T-cell (primary cell): ENCODE results near the gene OR6M1. TPM values are rescaled to one million over a fixed set of nuclear protein-coding genes. Genes with fewer than 3 reads are reported as not detected.

Experiments used
- ATAC-seq, 4 experiments: fragments of 200-7000 bp in 3 of 4; fragments of 150-1000 bp in 1 of 4; cut with Tn5 transposase; replicated peaks in 1 of 4; 1 replicate in 3 of 4; 2 replicates in 1 of 4; pipeline ENCODE4 v1.10.0; 2021; ENCODE audit warnings: moderate library complexity in 3 of 4, mild to moderate bottlenecking in 2 of 4, moderate number of reproducible peaks in 1 of 4
- CTCF ChIA-PET, 2 donors: fragments of 300-600 bp; sonication (Branson Sonifier 250); formaldehyde crosslinking; loops; one replicate each; lab custom pipeline; 2022; ENCODE audit warnings: antibody characterized with exemption in 2 of 2; lab: Charles Lee
- POLR2A ChIA-PET, 2 donors: fragments of 300-600 bp; sonication (Branson Sonifier 250); formaldehyde crosslinking; loops; one replicate each; lab custom pipeline; 2022; ENCODE audit warnings: antibody characterized with exemption in 2 of 2; lab: Charles Lee
- DNase-seq, 35 experiments: peaks; one replicate each; pipeline versions ENCODE4 v3.0.0 to v3.0.0-alpha.2; 2013 to 2023
- H3K27ac ChIP-seq: one replicate; pipeline ENCODE4 v1.5.1; 2013; ENCODE audit warnings: low read length
- H3K27me3 ChIP-seq, 2 experiments: replicated peaks in 1 of 2; 1 replicate in 1 of 2; 2 replicates in 1 of 2; pipeline versions ENCODE4 v1.6.1 to v1.7.0; 2013; ENCODE audit warnings: low read length in 1 of 2, mixed read lengths in 1 of 2; ENCODE audit not compliant: control insufficient read depth in 2 of 2, insufficient read depth in 2 of 2; ENCODE audit errors: extremely low read depth in 1 of 2
- H3K36me3 ChIP-seq, 2 donors: 1 replicate in 1 of 2; 2 replicates in 1 of 2; pipeline versions ENCODE4 v1.6.1 to v1.7.0; 2013; ENCODE audit warnings: low read length in 1 of 2; ENCODE audit not compliant: control insufficient read depth in 2 of 2, insufficient read depth in 1 of 2; ENCODE audit errors: extremely low read depth in 1 of 2
- H3K4me1 ChIP-seq, 2 experiments: 1 replicate in 1 of 2; 2 replicates in 1 of 2; pipeline versions ENCODE4 v1.6.1 to v1.7.0; 2013; ENCODE audit warnings: low read length in 2 of 2, mixed read lengths in 1 of 2; ENCODE audit not compliant: insufficient read depth in 2 of 2, control insufficient read depth in 1 of 2; ENCODE audit errors: extremely low read depth in 1 of 2
- H3K4me3 ChIP-seq, 2 donors: 1 replicate in 1 of 2; 2 replicates in 1 of 2; pipeline versions ENCODE4 v1.5.1 to v1.7.0; 2013; ENCODE audit warnings: mild to moderate bottlenecking in 2 of 2, low read length in 1 of 2, moderate library complexity in 1 of 2; ENCODE audit not compliant: control insufficient read depth in 1 of 2; ENCODE audit errors: extremely low read depth in 1 of 2
- H3K9me3 ChIP-seq: 2 replicates; pipeline ENCODE4 v1.7.0; 2013
- H3K27ac Mint-ChIP-seq, 2 donors: one replicate each; pipeline ENCODE4 v1.8.0; 2020 to 2021; ENCODE audit warnings: mild to moderate bottlenecking in 2 of 2, mixed read lengths in 2 of 2
- H3K27me3 Mint-ChIP-seq, 2 donors: one replicate each; pipeline ENCODE4 v1.8.0; 2021 to 2022; ENCODE audit warnings: mixed read lengths in 2 of 2
- H3K36me3 Mint-ChIP-seq: one replicate; pipeline ENCODE4 v1.8.0; 2021; ENCODE audit warnings: mixed read lengths
- H3K4me1 Mint-ChIP-seq, 3 donors: one replicate each; pipeline ENCODE4 v1.8.0; 2020 to 2022; ENCODE audit warnings: mixed read lengths in 3 of 3, mild to moderate bottlenecking in 1 of 3
- H3K4me3 Mint-ChIP-seq, 3 donors: one replicate each; pipeline ENCODE4 v1.8.0; 2020 to 2022; ENCODE audit warnings: mild to moderate bottlenecking in 3 of 3, mixed read lengths in 3 of 3, moderate library complexity in 3 of 3
- H3K9me3 Mint-ChIP-seq, 3 donors: one replicate each; pipeline ENCODE4 v1.8.0; 2020 to 2022; ENCODE audit warnings: mixed read lengths in 3 of 3
- WGBS: methylation state at CpG from one replicate; pipeline ENCODE4 v1.1.5; 2013; ENCODE audit warnings: missing lambda C conversion rate; ENCODE audit not compliant: insufficient coverage; 5-methylcytosine and 5-hydroxymethylcytosine counted together
- total RNA-seq, 35 experiments: library from RNA in 6 of 35; stranded (reverse) in 6 of 35; fragments of 120-200 nt in 1 of 35; gene quantifications; one replicate each; pipeline versions ENCODE4 v1.2.1 to v1.2.4 and lab custom pipeline; 2013 to 2026

The OR6M1 gene
- total RNA-seq, 5 donors from 2014 or later (not counting 1 experiment from before 2014, with no cell fraction given), result not detected

DNA sequence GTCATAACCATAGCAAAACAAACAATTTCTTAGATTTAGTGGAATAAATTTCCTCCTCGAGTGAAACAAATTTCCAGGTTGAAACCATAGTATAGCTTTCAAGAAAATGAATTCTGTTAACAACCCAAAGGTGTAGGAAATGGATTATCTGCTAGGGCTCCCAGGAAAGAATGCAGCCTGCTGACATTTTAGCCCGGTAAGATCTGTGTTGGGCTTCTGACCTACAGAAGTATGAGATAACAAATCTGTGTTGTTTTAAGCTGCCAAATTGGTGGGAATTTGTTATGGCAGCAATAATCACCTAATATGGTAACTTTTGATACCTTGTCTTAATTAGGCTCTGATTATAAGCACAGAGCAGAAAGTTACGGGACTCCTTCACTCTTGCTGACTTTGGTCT, 32.0 kb upstream of the OR6M1 start:
- Mint-ChIP-seq H3K9me3 (no peaks in the 10 kb centered on the region), H3K27me3 (peaks cover 5 to 11% of the 10 kb centered on the region in 2 donors), H3K4me1 (no peaks in the 10 kb centered on the region), H3K4me3 (no peak overlapping the region), H3K36me3 (no peaks in the 10 kb centered on the region), H3K27ac (no peak overlapping the region)
- no peaks in the 10 kb centered on the region for H3K4me1 ChIP-seq
- no peaks in the 10 kb centered on the region for H3K27me3 ChIP-seq
- ChIA-PET CTCF (no interaction called here), POLR2A (no interaction called here)
- WGBS, result 84% methylated on average over 2 of the region's 3 CpGs
- no peak overlapping the region for H3K27ac ChIP-seq
- no peaks in the 10 kb centered on the region for H3K9me3 ChIP-seq
- ATAC-seq (no peak), DNase-seq (no peak)
- no peaks in the 10 kb centered on the region for H3K36me3 ChIP-seq
- no peak overlapping the region for H3K4me3 ChIP-seq

DNA sequence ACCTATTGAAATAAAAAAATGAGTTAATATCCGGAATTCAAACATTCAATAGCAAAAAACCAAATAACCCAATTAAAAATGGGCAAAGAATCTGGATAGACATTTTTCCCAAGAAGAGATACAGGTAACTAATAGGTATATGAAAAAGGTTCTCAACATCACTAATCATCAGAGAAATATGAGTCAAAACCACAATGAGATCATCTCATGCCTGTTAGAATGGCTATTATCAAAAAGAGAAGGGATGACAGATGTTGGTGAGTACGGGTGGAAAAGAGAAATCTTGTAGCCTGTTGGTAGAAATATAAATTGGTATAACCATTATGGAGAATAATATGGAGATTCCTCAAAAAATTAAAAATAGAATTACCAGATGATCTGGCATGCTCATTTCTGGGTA, 26.9 kb upstream of the OR6M1 start:
- H3K27me3 ChIP-seq, result peaks cover 0 to 8% of the 10 kb centered on the region in 2 experiments
- no peak for ATAC-seq
- H3K27ac ChIP-seq, result no peak overlapping the region
- Mint-ChIP-seq H3K36me3 (no peaks in the 10 kb centered on the region), H3K27me3 (peaks cover 9 to 35% of the 10 kb centered on the region in 2 donors), H3K27ac (no peak overlapping the region), H3K4me3 (no peak overlapping the region), H3K4me1 (no peaks in the 10 kb centered on the region), H3K9me3 (peaks cover 0 to 4% (median 0%) of the 10 kb centered on the region in 3 donors)
- H3K4me1 ChIP-seq, result no peaks in the 10 kb centered on the region
- H3K4me3 ChIP-seq, result no peak overlapping the region
- no peaks in the 10 kb centered on the region for H3K36me3 ChIP-seq
- WGBS, result no CpG with 5 or more reads among the region's 2 CpGs
- POLR2A ChIA-PET, result no interaction called here
- no peak for DNase-seq
- H3K9me3 ChIP-seq, result no peaks in the 10 kb centered on the region
- CTCF ChIA-PET, result no interaction called here

DNA sequence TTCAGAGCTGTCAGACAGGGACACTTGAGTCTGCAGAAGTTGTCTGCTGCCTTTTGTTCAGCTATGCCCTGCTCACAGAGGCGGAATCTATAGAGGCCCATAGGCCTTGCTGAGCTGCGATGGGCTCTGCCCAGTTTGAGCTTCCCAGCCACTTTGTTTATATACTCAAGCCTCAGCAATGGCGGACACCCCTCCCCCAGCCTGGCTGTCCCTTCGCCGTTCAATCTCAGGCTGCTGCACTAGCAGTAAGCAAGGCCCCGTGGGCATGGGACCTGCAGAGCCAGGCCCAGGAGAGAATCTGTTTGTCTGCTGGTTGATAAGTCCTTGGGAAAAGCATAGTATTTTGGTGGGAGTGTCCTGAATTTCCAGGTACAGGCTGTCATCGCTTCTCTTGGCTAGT, 23.6 kb upstream of the OR6M1 start:
- DNase-seq (no peak), ATAC-seq (no peak)
- Histone ChIP-seq H3K4me3 (no peak overlapping the region), H3K36me3 (no peaks in the 10 kb centered on the region), H3K4me1 (no peaks in the 10 kb centered on the region), H3K27me3 (peaks cover 0 to 8% of the 10 kb centered on the region in 2 experiments), H3K9me3 (no peaks in the 10 kb centered on the region), H3K27ac (no peak overlapping the region)
- Mint-ChIP-seq H3K27ac (no peak overlapping the region), H3K4me1 (no peaks in the 10 kb centered on the region), H3K36me3 (no peaks in the 10 kb centered on the region), H3K4me3 (no peak overlapping the region), H3K27me3 (peaks cover 19 to 29% of the 10 kb centered on the region in 2 donors), H3K9me3 (peaks cover 0 to 4% (median 1%) of the 10 kb centered on the region in 3 donors)
- ChIA-PET CTCF (no interaction called here), POLR2A (no interaction called here)
- WGBS, result 88% methylated on average over 6 of the region's 7 CpGs

DNA sequence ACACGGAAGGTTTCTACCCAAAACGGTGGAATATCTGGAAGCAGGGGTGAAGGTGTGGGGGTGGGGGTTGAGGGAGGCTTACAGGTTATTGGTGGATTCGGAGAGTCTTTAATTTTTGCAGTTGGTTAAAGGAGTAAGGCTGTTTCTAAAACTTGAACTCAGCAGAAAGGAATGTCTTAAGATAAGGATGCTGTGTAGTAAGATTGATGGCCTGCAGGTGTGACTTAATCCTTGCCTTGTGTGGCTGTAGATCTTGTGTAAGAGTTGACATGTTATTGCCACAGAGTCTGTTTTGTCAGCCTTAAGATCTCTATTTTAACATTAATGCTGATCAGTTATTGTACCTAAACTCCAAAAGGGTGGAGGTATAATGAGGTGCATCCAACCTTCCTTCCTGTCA, 16.4 kb upstream of the OR6M1 start:
- peaks cover 0 to 3% (median 0%) of the 10 kb centered on the region in 3 donors for H3K9me3 Mint-ChIP-seq
- peak overlapping the region in 1 of 3 donors; percentile 57 for H3K4me3 Mint-ChIP-seq
- H3K27ac Mint-ChIP-seq, result no peak overlapping the region
- 63% methylated on average over 3 of the region's 3 CpGs for WGBS
- no peaks in the 10 kb centered on the region for H3K36me3 Mint-ChIP-seq
- Histone ChIP-seq H3K36me3 (no peaks in the 10 kb centered on the region), H3K4me1 (peaks cover 0 to 2% of the 10 kb centered on the region in 2 experiments), H3K4me3 (no peak overlapping the region), H3K27me3 (no peaks in the 10 kb centered on the region), H3K27ac (no peak overlapping the region), H3K9me3 (no peaks in the 10 kb centered on the region)
- POLR2A ChIA-PET, result interaction anchor here in 1 of 2 donors (0.7 kb wide), 1 partner anchor 330 kb away, joined by 3 read pairs; no protein-coding TSS in a partner anchor
- H3K27me3 Mint-ChIP-seq, result peaks cover 0 to 11% of the 10 kb centered on the region in 2 donors
- ATAC-seq (no peak), DNase-seq (no peak)
- peaks cover 0 to 12% (median 0%) of the 10 kb centered on the region in 3 donors for H3K4me1 Mint-ChIP-seq
- CTCF ChIA-PET, result no interaction called here

- Histone ChIP-seq H3K4me1 (peaks cover 0 to 2% of the 10 kb centered on the region in 2 experiments), H3K4me3 (no peak overlapping the region), H3K9me3 (no peaks in the 10 kb centered on the region), H3K27me3 (peaks cover 0 to under 1% of the 10 kb centered on the region in 2 experiments), H3K36me3 (no peaks in the 10 kb centered on the region), H3K27ac (no peak overlapping the region)
- Mint-ChIP-seq H3K27me3 (peaks cover 0 to 8% of the 10 kb centered on the region in 2 donors), H3K36me3 (no peaks in the 10 kb centered on the region), H3K4me1 (peaks cover 0 to 12% (median 0%) of the 10 kb centered on the region in 3 donors), H3K9me3 (peaks cover 0 to 3% (median 0%) of the 10 kb centered on the region in 3 donors), H3K27ac (no peak overlapping the region), H3K4me3 (peak overlapping the region in 1 of 3 donors; percentile 57)
- CTCF ChIA-PET, result no interaction called here
- POLR2A ChIA-PET, result interaction anchor here (0.7 kb wide), 2 partner anchors 331 to 764 kb away, joined by 3 to 7 read pairs; no protein-coding TSS in a partner anchor
- peak in 1 of 4 experiments; percentile 66 for ATAC-seq
- WGBS, result no CpG with 5 or more reads among the region's 2 CpGs
- DNase-seq, result peak in 2 of 35 experiments; percentile 2 to 10
Observed at GRCh38 chr11:123822032-123822431, 15.9 kb upstream of the OR6M1 start.

DNA sequence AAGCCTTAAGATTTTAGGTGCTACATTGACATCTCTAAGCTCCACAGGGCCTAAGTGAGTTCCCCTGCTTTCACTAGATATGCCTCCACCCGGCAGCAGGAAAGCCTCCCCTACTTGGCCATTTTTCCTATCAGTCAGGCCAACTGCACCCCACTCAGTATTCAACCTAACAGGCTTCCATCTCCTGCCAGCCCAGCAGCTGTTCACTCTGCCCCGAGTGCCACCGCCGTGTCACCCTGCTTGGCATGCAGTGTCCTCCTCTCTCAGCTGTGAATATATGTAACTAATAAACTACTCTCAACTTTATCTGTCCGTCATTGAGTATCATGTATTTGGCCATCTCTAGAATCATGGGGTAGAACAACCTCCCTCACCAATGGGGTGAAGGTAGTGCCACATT, 9.0 kb upstream of the OR6M1 start:
- WGBS, result 100% methylated on average over 1 of the region's 5 CpGs
- H3K4me1 Mint-ChIP-seq, result no peaks in the 10 kb centered on the region
- ChIA-PET CTCF (interaction anchor here in 1 of 2 donors (0.6 kb wide), 1 partner anchor 17 kb away, joined by 3 read pairs; no protein-coding TSS in a partner anchor), POLR2A (no interaction called here)
- Histone ChIP-seq H3K4me3 (no peak overlapping the region), H3K4me1 (no peaks in the 10 kb centered on the region), H3K27me3 (peaks cover 0 to 3% of the 10 kb centered on the region in 2 experiments), H3K36me3 (no peaks in the 10 kb centered on the region), H3K27ac (no peak overlapping the region), H3K9me3 (no peaks in the 10 kb centered on the region)
- H3K9me3 Mint-ChIP-seq, result no peaks in the 10 kb centered on the region
- H3K4me3 Mint-ChIP-seq, result no peak overlapping the region
- H3K27ac Mint-ChIP-seq, result no peak overlapping the region
- DNase-seq (no peak), ATAC-seq (no peak)
- H3K36me3 Mint-ChIP-seq, result no peaks in the 10 kb centered on the region
- H3K27me3 Mint-ChIP-seq, result peaks cover 2 to 9% of the 10 kb centered on the region in 2 donors
